Stimulated activated CD4-positive, alpha-beta T cell treated with anti-CD3 and anti-CD28 coated beads, Interleukin-1b, Interleukin-23, amount 100 ng/mL, for 24 hours (primary cell): ENCODE results near the gene PRSS27.
A peak's percentile ranks its signal among the peaks of the same experiment; 100 is the strongest.
"Not testable (repeated sequence)": the region's sequence is repeated elsewhere in the genome, so short reads cannot be mapped to it uniquely, and the experiment has no call there.

Source experiments
- DNase-seq, 4 experiments: peaks; one replicate each; pipeline ENCODE4 v3.0.0-alpha.2; 2020; ENCODE audit warnings: low read depth in 4 of 4, low spot score in 1 of 4

Gene PRSS27

DNA sequence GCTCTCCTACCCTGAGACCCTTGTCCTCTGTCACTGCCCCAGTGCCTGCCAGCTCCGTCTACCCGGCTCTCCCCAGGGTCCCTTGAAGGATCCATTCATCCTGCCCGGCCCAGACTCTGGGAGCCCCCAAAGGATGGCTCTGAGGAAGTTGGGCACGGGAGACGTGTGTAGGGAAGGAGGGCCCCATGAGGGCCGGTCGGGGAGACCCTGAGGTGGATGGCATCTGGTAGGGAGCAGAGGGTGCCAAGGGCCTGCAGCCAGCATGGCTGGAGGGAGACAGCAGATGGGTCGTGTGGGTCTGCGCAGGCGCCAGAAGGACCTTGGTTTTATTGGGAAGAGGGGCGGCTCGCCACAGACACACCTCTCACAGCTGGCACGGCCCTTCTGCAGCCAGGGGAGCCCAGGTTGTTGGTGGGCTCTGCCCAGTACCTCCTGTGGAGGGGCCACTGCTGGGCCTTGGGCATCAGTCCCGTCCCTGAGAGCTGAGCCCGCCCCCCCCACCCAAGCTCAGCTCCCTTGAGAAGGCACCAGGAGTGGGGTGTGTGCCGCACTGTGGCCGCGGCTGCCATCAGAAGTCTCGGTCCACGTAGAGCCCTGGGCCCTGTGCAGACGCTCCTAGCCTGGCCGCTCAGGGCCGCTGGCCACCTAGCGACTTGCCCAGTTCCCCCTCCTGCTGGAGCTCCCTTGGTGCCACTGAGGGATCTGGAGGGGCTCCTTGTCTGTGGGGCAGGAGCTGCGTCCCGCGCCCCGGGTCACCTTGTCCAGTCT lies 21.7 kb downstream of the PRSS27 start:
- no peak for DNase-seq

GRCh38 chr16:2697401-2697948 lies 22.5 kb downstream of the PRSS27 start:
- no peak for DNase-seq

- DNase-seq: not testable (repeated sequence)
Measured at GRCh38 chr16:2696601-2697250, 23.3 kb downstream of the PRSS27 start.

GRCh38 chr16:2692948-2693651 lies 26.9 kb downstream of the PRSS27 start:
- no peak for DNase-seq

- no peak for DNase-seq
Measured at GRCh38 chr16:2692251-2692947, 27.6 kb downstream of the PRSS27 start.

GRCh38 chr16:2691491-2692248 lies 28.4 kb downstream of the PRSS27 start:
- DNase-seq: no peak

- DNase-seq: no peak
Measured at GRCh38 chr16:2690852-2691251, 29.2 kb downstream of the PRSS27 start.

- no peak for DNase-seq
Measured at GRCh38 chr16:2689968-2690801, 29.8 kb downstream of the PRSS27 start.

DNA sequence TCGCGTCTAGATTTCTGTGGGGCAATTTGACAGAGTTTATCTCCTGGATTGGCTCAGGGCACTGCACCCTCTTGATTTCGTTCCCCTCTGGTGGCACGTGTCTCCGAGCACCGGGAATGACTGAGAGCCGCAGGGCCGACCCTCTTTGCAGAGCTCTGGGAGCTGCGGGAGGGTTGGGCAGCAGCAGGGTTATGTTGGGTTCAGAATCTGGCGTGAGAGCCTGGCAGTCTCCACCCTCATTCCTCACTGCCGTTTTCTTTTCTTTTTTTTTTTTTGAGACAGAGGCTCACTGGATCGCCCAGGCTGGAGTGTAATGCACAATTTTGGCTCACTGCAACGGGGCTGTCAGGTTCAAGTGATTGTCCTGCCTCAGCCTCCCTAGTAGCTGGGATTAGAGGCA lies 30.6 kb downstream of the PRSS27 start:
- not testable (repeated sequence) for DNase-seq

- no peak for DNase-seq
Measured at GRCh38 chr16:2687531-2688308, 32.3 kb downstream of the PRSS27 start.

GRCh38 chr16:2686912-2687507 lies 33.0 kb downstream of the PRSS27 start:
- no peak for DNase-seq

DNA sequence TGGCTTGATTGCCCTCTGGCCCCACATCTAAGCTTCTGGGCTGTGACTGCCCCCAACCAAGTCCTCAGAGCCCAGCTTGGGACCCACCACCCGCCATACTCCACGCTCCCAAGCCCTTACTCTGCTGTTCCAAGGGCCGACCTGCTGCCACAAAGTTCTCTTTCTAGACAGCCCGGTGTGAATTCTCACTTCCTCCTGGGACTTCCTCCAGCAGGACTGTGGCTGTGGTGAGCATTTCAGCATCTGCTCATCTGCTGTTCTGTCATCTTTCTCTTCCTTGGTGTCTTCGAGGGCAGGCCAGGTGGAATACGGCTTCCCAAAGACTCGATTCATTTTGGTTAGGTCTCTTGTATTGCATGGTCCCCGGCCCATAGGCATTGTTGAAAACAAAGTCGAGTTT lies 33.9 kb downstream of the PRSS27 start:
- not testable (repeated sequence) for DNase-seq

DNA sequence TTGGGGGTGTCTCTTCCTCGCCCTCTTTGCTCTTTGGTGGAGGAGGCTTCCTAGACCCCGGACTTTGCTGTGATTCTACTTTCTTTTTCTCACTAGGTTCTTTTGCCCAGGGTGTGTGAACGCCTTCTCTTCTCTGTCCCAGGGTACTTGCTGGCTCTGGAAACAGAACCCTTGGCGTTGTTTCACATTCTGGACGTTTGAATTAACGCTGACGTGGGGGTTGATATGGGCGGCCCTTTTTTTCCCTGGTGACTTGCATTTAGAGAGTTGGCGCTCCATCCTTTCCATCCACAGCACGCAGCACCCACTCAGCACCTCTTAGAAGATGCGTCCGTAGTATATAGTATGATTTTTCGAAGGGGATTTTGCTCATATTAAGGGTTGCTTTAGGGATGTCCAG lies 37.0 kb downstream of the PRSS27 start:
- not testable (repeated sequence) for DNase-seq

- peak; percentile 92 to 97 (median 95) for DNase-seq
Measured at GRCh38 chr16:2682209-2683021, 37.6 kb downstream of the PRSS27 start, which contains the start of gene KCTD5. Gene KCTD5 (plus strand): TSS chr16:2682523. CDS start chr16:2682549, 26 bp downstream.

GRCh38 chr16:2680360-2680759 lies 39.7 kb downstream of the PRSS27 start:
- not testable (repeated sequence) for DNase-seq

DNA sequence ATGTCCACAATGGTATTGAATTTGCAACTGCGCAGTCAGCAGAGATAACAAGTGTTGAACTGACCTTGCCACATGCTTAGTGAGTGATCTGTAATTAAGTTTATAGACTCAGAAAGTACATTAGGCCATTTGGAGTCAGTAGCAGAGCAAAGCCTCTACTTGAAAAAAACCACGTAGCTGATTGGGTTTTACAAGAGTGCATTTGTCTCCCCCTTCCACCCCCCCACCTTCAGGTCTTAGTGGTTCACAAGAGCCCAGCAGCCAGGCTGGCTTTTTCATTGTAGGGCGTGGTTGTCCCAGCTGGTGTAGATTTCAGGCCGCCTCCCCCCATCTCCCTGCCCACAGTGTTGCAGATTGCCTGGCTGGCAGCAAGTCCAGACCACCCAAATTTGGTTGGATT lies 40.1 kb downstream of the PRSS27 start:
- not testable (repeated sequence) for DNase-seq

- not testable (repeated sequence) for DNase-seq
Measured at GRCh38 chr16:2678206-2678965, 41.6 kb downstream of the PRSS27 start.
